Stimulated activated CD4-positive, alpha-beta T cell treated with anti-CD3 and anti-CD28 coated beads, Interleukin-2, amount 100 ng/mL, for 48 hours (primary cell): ENCODE results near the gene ZNF419.
"Not testable (repeated sequence)": the region's sequence is repeated elsewhere in the genome, so short reads cannot be mapped to it uniquely, and the experiment has no call there.

ENCODE experiments used
- DNase-seq, 2 donors: peaks; one replicate each; pipeline ENCODE4 v3.0.0-alpha.2; 2020

ZNF419 gene

GRCh38 chr19:57487477-57488298 lies at the start of gene ZNF419:
TSS of gene ZNF419 (plus strand) at chr19:57487750. CDS start at chr19:57487951, 201 bp downstream.
- peak; percentile 84 to 87 for DNase-seq

DNA sequence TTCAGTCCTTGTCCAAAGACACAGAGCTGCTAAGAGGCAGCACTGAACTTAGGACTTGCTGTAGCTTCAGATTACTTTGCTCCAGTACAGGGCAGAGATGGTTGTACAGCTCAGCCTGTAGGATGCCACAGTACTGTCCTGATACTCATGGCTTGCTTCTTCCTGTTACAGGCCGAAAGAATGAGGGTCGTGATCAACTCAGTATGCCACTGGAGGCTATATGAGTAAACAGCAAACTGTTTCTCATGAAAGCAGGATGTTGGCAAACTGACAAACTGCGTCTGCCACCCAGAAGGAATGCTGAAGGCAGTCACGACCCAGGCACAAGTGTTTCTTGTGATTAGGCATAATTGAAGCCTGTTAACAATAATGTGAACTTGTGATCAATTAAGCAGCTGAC lies 49.6 kb upstream of the ZNF419 start:
- no peak for DNase-seq

GRCh38 chr19:57438925-57439324 lies 48.6 kb upstream of the ZNF419 start:
- DNase-seq, result no peak

DNA sequence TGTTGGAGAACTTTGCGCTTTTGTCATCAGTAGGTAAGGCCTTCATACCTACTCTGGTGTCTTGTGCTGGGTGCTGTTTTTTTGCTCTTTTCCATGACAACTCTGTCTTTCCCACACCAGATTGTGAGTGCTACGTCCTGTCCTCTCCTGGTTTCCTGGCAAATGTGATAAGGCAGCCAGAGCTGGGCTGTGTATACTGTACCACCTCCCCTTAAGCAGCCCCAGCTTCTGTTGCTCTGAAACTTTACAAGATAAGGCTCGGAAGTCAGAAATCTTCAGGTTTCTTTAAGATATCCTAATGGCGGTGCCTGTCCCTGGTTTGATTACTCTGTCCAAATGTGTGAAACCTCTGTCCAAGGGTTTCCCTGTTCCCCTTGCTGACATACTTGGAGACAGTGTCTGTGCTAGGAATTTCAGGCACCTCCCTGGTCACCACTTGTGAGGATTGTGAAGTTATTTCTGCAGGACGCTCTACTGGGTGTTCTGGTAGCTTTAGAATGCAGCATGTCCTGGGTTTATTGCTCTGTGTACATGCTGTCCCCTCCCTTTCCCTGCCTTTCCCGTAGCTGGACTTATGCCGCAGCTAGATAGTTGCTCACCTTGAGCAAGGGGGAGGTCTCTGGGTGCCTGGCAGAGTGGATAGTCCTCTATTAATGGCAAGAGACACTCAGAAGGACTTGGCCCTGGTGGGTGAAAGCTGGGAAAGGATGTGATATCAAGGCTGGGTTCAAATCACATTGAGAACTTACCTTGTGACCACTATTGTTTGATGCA lies 45.4 kb upstream of the ZNF419 start:
- no peak for DNase-seq

DNA sequence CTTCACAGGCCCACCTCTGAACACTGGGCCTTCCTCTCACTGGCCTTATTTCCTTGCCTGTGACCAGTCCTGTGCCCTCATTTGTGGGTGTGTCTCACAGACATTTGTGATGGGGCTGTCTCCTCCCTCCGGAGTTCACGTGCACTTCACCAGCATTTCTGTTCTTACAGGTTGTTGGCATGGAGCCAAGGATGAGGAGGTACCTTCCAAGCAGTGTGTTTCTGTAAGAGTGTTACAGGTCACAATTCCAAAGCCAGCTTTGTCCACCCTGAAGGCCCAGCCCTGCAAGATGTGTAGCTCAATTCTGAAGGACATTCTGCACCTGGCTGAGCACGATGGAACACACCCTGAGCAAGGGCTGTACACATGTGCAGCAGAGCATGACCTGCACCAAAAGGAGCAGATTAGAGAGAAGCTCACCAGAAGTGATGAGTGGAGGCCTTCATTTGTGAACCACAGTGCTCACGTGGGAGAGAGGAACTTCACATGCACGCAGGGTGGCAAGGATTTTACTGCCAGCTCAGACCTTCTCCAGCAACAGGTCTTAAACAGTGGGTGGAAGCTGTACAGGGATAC lies 44.3 kb upstream of the ZNF419 start:
- DNase-seq, result no peak

DNA sequence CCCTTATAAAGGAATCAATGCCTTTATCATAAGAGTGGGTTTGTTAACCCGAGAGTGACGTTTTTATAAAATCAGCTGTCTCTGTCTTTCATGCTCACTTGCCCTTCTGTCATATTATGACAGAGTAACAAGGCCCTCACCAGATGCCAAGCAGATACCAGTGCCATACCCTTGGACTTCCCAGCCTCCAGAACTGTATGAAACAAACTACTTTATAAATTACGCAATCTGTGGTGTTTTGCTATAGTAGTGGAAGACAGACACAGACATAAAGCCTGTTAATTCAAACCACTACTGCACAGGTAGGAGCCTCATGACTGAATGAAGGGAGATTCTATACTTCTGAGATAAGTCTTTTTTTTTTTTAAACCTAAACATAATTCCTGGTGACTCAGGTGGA lies 35.2 kb upstream of the ZNF419 start:
- DNase-seq, result no peak

- DNase-seq, result no peak
Observed at GRCh38 chr19:57465680-57466381, 21.7 kb upstream of the ZNF419 start.

GRCh38 chr19:57466489-57466888 lies 21.1 kb upstream of the ZNF419 start:
- no peak for DNase-seq

DNA sequence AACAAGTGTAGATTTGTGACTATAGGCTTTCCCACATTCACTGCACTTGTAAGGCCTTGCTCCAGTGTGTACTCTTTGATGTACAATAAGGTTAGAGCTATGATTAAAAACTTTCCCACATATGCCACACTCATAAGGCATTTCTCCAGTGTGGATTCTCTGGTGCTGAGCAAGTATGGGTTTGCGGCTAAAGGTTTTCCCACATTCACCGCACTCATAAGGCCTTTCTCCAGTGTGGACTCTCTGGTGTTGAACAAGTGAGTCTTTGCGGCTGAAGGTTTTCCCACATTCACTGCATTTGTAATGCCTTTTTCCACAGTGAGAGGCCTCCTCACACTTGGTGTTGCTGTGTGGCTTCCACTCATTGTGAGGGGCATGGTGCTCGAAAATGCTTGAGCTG lies 13.9 kb upstream of the ZNF419 start:
- DNase-seq, result no peak

DNA sequence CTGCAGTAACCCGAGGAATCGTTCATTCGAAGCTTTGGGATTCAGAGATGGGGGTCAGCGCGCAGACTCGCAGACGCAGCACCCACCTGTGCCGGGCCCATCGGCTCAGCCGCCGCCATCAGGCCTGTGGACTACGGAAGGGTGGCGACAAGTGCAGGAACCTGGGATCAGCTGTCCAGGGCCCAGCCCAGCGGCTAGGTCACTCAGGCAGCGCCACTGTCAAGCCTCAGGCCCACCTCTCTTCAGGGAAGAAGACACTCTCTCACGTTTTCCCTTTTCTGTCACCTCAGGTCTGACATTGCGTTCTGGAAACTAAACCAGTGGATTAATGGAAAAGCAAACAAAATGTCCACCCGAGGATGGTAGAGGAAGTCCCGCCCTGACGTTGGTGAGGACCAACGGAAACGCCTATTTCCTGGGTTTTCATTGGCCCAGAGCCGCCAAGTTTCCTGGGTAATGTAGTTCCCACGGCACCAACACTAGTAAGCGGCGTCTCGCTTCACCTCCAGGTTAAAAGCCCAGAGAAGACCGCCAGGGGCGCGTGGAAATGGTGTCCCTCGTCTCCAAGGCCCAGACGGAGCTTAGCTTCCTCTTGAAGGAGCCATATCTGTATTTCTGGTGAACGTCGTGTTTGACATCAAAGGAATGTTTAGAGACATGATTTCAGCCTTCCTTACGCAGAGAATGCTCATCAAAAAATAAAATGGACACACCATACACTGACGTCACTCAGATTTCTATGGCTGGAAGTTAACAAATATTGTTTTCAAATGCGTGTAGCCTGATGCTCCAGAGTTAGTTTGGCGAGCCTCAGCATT lies 10.2 kb upstream of the ZNF419 start, which contains the start of gene ZNF772:
Gene ZNF772, minus strand, starts transcription at position 376 of the 818 bp plus-strand sequence. Its CDS starts 257 bp downstream, at position 119.
- DNase-seq, result peak; percentile 72 to 82

GRCh38 chr19:57488299-57488644 lies 722 bp downstream of the ZNF419 start:
- not testable (repeated sequence) for DNase-seq

- DNase-seq, result not testable (repeated sequence)
Observed at GRCh38 chr19:57499332-57499679, 11.8 kb downstream of the ZNF419 start.

GRCh38 chr19:57499680-57500395 lies 12.3 kb downstream of the ZNF419 start, which contains the start of gene ZNF773:
TSS of gene ZNF773 (plus strand) at chr19:57499938. CDS start at chr19:57500081, 143 bp downstream.
- DNase-seq, result peak; percentile 89 to 93

DNA sequence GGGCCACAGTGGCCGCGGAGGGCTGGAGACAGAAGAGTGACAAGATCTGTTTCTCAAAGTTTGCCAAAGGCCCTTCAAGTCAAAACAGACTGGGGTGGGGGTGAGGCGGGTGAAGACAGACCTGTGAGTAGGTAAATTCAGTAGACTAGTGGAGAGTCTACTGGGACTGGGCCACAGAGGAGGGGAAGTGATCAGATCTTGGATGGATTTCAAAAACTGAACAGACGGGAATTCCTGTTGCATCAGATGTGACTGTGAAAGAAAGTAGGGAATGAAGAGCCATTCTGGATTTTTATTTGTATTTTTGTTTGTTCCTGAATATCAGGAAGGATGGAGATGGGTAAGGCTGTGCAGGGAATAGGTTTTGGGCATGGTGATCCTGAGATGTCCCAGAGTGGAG lies 12.8 kb downstream of the ZNF419 start:
- DNase-seq, result not testable (repeated sequence)

DNA sequence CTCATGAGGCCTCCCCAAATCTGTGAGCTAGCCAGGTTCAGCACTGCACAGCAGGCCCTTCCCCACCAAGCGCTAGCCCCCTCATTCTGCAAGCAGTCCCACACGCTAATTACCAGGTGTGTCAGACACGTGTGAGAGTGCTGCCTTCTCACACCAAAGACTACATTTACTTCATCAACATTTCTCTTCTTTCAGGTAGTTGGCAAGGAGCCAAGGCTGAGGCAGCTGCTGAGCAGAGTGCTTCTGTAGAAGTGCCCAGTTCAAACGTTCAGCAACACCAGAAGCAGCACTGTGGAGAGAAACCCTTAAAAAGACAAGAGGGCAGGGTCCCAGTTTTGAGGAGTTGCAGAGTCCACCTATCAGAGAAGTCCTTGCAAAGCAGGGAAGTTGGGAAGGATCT lies 18.6 kb downstream of the ZNF419 start:
- no peak for DNase-seq

DNA sequence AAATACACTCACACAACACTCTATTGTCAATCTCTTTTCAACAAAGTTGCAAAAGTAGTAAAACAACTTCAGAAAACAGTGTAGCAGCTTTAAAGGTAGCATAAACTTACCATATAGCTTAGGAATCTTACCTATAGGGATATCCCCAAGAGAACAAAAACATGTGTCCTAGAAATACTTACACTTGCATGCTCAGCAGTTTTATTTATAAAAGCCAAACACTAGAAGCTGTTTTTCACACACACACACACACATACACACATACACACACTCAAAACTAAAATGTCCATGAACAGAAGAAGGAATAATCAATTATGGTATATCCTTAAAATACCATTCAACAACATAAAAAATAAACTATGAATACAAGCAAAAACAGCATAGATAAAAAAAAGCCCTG lies 23.9 kb downstream of the ZNF419 start:
- DNase-seq, result no peak

- no peak for DNase-seq
Observed at GRCh38 chr19:57512845-57513244, 25.3 kb downstream of the ZNF419 start.

GRCh38 chr19:57515255-57515654 lies 27.7 kb downstream of the ZNF419 start:
- no peak for DNase-seq

DNA sequence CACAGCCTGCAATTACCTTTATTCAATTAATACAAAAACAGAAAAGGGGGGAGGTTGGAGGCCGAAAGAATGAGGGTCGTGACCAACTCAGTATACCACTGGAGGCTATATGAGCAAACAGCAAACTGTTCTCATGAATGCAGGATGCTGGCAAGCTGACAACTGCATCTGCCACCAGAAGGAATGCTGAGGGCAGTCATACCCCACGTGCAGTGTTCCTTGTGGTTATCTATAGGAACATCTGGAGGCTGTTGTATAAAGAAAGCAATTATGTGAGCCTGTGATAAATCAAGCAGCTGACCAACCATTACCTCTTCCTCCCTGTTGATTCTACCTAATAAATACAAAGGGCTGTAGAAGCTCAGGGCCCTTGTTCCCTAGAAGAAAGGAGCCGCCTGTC lies 30.5 kb downstream of the ZNF419 start:
- not testable (repeated sequence) for DNase-seq

DNA sequence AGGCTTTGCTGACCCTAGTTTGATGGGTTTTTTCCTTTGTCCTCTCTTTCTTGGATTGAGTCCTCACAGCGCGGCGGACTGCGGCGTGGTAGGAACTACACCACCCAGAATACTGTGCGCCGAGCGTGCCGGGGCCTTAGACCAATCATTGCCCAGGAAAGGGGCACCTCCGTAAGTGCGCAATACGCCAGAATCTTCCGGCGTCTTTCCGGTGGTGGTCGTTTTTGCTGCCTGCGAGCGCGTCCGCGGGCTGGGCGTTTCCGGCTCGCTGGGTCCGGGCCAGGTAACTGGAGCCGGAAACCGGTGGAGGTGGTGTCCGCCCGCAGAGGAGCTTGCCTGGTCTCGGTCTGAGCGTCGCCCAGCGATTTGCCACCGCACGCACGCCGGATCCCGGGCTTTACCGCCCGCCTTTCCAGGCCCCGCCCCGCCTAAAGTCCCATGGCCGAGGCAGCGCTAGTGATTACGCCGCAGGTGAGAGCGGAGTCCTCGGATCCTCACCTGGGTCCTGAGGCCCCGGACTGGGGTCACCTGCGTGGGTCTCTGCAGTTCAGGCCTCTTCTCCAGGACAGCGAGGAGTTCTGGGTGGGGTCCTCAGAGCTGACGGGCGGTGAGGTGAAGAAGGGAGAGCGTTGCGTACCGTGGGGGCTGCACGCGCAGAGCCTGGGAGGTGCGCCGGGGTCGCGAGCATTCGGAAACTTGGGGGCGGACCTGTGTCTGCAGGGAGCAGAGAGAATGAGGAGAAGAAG lies 39.8 kb downstream of the ZNF419 start, which contains the start of gene ZNF549:
Gene ZNF549, plus strand, starts transcription at position 221 of the 746 bp plus-strand sequence. Its CDS starts 218 bp downstream, at position 439.
- peak; percentile 79 for DNase-seq
